Measurements from ENCODE around the gene RAB30.

RAB30 gene

DNA sequence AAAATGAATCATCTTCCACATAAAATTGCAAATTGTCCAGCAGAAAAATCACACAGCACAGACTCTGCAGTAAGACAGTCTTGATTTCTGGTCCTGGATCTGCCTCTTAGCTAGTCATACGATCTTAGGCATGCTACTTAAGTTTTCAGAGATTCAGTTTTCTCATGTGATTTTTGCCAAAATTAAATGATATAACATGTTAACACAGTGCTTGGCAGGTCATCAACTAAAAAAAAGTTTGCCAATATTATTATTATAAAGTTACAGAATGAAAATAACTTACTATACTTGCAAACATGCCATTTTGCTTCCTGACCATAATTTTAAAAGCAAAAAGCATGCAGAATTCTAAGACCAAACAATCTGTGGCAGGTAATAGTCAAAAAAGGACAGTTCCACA lies 15.1 kb downstream of the RAB30 start:
- Histone ChIP-seq H3K9me3 (ENCODE audit: control insufficient read depth, insufficient read depth, low read length) (peaks cover 13% of the 10 kb centered on the region), H3K27me3 (ENCODE audit: control insufficient read depth, low read length) (no peaks in the 10 kb centered on the region), H3F3A (ENCODE audit: control insufficient read depth, insufficient read depth) (peaks cover 50% of the 10 kb centered on the region), H3K4me2 (ENCODE audit: low read length) (peak overlapping the region; percentile 93), H3K79me2 (ENCODE audit: control insufficient read depth, low read length) (peaks cover 100% of the 10 kb centered on the region), H3K36me3 (ENCODE audit: control insufficient read depth, low read length) (peaks cover 87% of the 10 kb centered on the region), H3K27ac (ENCODE audit: low read depth, low read length) (peak overlapping the region; percentile 87), H4K20me1 (ENCODE audit: control insufficient read depth, insufficient read depth, low read depth, low read length) (peaks cover 6% of the 10 kb centered on the region; the same call in 1 of the 2 replicates), H3K4me1 (ENCODE audit: control insufficient read depth, low read length) (peaks cover 100% of the 10 kb centered on the region), H3K4me3 (ENCODE audit: low read length) (peak overlapping the region; percentile 44), H3K9me2 (replicated peaks; ENCODE audit: control insufficient read depth, low read length) (no peaks in the 10 kb centered on the region)
- TF ChIP-seq EZH2phosphoT487 (IDR thresholded peaks at IDR 0.05; ENCODE audit: borderline replicate concordance, low read length), result no peak
- TF ChIP-seq, protein P1, sequence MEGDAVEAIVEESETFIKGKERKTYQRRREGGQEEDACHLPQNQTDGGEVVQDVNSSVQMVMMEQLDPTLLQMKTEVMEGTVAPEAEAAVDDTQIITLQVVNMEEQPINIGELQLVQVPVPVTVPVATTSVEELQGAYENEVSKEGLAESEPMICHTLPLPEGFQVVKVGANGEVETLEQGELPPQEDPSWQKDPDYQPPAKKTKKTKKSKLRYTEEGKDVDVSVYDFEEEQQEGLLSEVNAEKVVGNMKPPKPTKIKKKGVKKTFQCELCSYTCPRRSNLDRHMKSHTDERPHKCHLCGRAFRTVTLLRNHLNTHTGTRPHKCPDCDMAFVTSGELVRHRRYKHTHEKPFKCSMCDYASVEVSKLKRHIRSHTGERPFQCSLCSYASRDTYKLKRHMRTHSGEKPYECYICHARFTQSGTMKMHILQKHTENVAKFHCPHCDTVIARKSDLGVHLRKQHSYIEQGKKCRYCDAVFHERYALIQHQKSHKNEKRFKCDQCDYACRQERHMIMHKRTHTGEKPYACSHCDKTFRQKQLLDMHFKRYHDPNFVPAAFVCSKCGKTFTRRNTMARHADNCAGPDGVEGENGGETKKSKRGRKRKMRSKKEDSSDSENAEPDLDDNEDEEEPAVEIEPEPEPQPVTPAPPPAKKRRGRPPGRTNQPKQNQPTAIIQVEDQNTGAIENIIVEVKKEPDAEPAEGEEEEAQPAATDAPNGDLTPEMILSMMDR (IDR thresholded peaks at IDR 0.05; ENCODE audit: low read depth, low read length, poor library complexity, severe bottlenecking), result no peak

GRCh38 chr11:83056204-83056603 lies 15.5 kb downstream of the RAB30 start:
- TF ChIP-seq, protein P1 (IDR thresholded peaks at IDR 0.05; ENCODE audit: low read depth, low read length, poor library complexity, severe bottlenecking), result no peak
- TF ChIP-seq EZH2phosphoT487 (IDR thresholded peaks at IDR 0.05; ENCODE audit: borderline replicate concordance, low read length), result no peak
- peaks cover 100% of the 10 kb centered on the region for H3K4me1 ChIP-seq (ENCODE audit: control insufficient read depth, low read length)

GRCh38 chr11:83054904-83055380 lies 16.8 kb downstream of the RAB30 start:
- Histone ChIP-seq H3K27me3 (ENCODE audit: control insufficient read depth, low read length) (no peaks in the 10 kb centered on the region), H3K4me3 (ENCODE audit: low read length) (peak overlapping the region; percentile 44), H3F3A (ENCODE audit: control insufficient read depth, insufficient read depth) (peaks cover 48% of the 10 kb centered on the region), H3K4me1 (ENCODE audit: control insufficient read depth, low read length) (peaks cover 100% of the 10 kb centered on the region), H4K20me1 (ENCODE audit: control insufficient read depth, insufficient read depth, low read depth, low read length) (peaks cover 6% of the 10 kb centered on the region; the same call in 1 of the 2 replicates), H3K36me3 (ENCODE audit: control insufficient read depth, low read length) (peaks cover 85% of the 10 kb centered on the region), H3K4me2 (ENCODE audit: low read length) (peak overlapping the region; percentile 93), H3K9me3 (ENCODE audit: control insufficient read depth, insufficient read depth, low read length) (peaks cover 5% of the 10 kb centered on the region; the same call in 1 of the 2 replicates), H3K9me2 (replicated peaks; ENCODE audit: control insufficient read depth, low read length) (no peaks in the 10 kb centered on the region), H3K27ac (ENCODE audit: low read depth, low read length) (peak overlapping the region; percentile 87), H3K79me2 (ENCODE audit: control insufficient read depth, low read length) (peaks cover 100% of the 10 kb centered on the region)
- TF ChIP-seq, protein P1 (IDR thresholded peaks at IDR 0.05; ENCODE audit: low read depth, low read length, poor library complexity, severe bottlenecking), result no peak
- no peak for TF ChIP-seq EZH2phosphoT487 (IDR thresholded peaks at IDR 0.05; ENCODE audit: borderline replicate concordance, low read length)

More at GRCh38 chr11:83056204-83056603, 15.5 kb downstream of the RAB30 start:
- peak overlapping the region; percentile 44 for H3K4me3 ChIP-seq (ENCODE audit: low read length)
- H3K36me3 ChIP-seq (ENCODE audit: control insufficient read depth, low read length), result peaks cover 87% of the 10 kb centered on the region
- H3F3A ChIP-seq (ENCODE audit: control insufficient read depth, insufficient read depth), result peaks cover 48% of the 10 kb centered on the region
- peaks cover 6% of the 10 kb centered on the region; the same call in 1 of the 2 replicates for H4K20me1 ChIP-seq (ENCODE audit: control insufficient read depth, insufficient read depth, low read depth, low read length)
- H3K4me2 ChIP-seq (ENCODE audit: low read length), result peak overlapping the region; percentile 93
- peaks cover 11% of the 10 kb centered on the region for H3K9me3 ChIP-seq (ENCODE audit: control insufficient read depth, insufficient read depth, low read length)
- H3K27me3 ChIP-seq (ENCODE audit: control insufficient read depth, low read length), result no peaks in the 10 kb centered on the region
- H3K79me2 ChIP-seq (ENCODE audit: control insufficient read depth, low read length), result peaks cover 100% of the 10 kb centered on the region
- H3K9me2 ChIP-seq (replicated peaks; ENCODE audit: control insufficient read depth, low read length), result no peaks in the 10 kb centered on the region
- H3K27ac ChIP-seq (ENCODE audit: low read depth, low read length), result peak overlapping the region; percentile 87

Measured in DOHH2 (cell line).